ENCODE data around the gene OR10K1. TPM values are rescaled to one million over a fixed set of nuclear protein-coding genes. Genes with fewer than 3 reads are reported as not detected.
A peak's percentile ranks its signal among the peaks of the same experiment; 100 is the strongest.

The OR10K1 gene
- total RNA-seq, 1 donor from 2014 or later, result not detected

DNA sequence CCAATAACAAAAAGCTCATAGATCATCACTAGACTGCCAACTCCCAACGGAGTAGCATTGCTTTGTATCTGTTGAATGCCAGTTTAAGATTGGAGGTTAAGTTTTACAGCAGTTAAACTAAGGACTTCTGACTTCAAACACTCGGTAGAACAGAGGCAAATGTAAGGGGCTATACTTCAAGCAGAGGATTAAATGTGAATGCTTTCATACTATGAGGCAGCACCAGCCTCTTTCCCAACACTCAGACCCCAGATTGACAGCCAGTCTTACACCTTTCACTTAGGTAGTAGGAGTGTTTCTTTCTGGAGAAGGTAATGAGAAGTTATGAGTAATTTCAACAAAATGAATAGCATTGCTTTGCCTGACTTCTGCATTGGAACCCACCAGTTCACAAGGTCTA lies 33.2 kb downstream of the OR10K1 start:
- no peak for DNase-seq
- intact Hi-C loops (cut with micrococcal nuclease), result loop anchor here (10.0 kb wide), 2 partner anchors 160 to 380 kb away; partner anchors contain the start of gene CD1B
- POLR2A ChIA-PET, result no interaction called here
- H3K4me1 Mint-ChIP-seq, result no peaks in the 10 kb centered on the region
- TF ChIP-seq, protein P1, sequence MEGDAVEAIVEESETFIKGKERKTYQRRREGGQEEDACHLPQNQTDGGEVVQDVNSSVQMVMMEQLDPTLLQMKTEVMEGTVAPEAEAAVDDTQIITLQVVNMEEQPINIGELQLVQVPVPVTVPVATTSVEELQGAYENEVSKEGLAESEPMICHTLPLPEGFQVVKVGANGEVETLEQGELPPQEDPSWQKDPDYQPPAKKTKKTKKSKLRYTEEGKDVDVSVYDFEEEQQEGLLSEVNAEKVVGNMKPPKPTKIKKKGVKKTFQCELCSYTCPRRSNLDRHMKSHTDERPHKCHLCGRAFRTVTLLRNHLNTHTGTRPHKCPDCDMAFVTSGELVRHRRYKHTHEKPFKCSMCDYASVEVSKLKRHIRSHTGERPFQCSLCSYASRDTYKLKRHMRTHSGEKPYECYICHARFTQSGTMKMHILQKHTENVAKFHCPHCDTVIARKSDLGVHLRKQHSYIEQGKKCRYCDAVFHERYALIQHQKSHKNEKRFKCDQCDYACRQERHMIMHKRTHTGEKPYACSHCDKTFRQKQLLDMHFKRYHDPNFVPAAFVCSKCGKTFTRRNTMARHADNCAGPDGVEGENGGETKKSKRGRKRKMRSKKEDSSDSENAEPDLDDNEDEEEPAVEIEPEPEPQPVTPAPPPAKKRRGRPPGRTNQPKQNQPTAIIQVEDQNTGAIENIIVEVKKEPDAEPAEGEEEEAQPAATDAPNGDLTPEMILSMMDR (IDR thresholded peaks at IDR 0.05), result no peak
- no peaks in the 10 kb centered on the region for H3K27me3 Mint-ChIP-seq
- H3K36me3 Mint-ChIP-seq (ENCODE audit: low read depth), result no peaks in the 10 kb centered on the region
- no peaks in the 10 kb centered on the region for H3K9me3 Mint-ChIP-seq
- CTCF ChIA-PET, result interaction anchor here (1.3 kb wide), 1 partner anchor 291 kb away, joined by 5 read pairs; no protein-coding TSS in a partner anchor
- no peak overlapping the region for H3K4me3 Mint-ChIP-seq
- no peak for ATAC-seq (ENCODE audit: low read depth)
- H3K27ac Mint-ChIP-seq, result no peak overlapping the region

- intact Hi-C loops (cut with micrococcal nuclease), result loop anchor here (1.0 to 10.0 kb wide), 5 partner anchors 162 to 533 kb away; partner anchors contain the start of gene CD1B
- POLR2A ChIA-PET, result no interaction called here
- Mint-ChIP-seq H3K27me3 (peaks cover 7% of the 10 kb centered on the region), H3K9me3 (no peaks in the 10 kb centered on the region), H3K27ac (no peak overlapping the region), H3K4me1 (no peaks in the 10 kb centered on the region), H3K36me3 (ENCODE audit: low read depth) (no peaks in the 10 kb centered on the region), H3K4me3 (no peak overlapping the region)
- DNase-seq (no peak), ATAC-seq (ENCODE audit: low read depth) (no peak)
- TF ChIP-seq, protein P1 (IDR thresholded peaks at IDR 0.05), result no peak
- CTCF ChIA-PET, result interaction anchor here (0.6 to 1.5 kb wide), 12 partner anchors 10 to 504 kb away, joined by 3 to 25 read pairs (median 3); no protein-coding TSS in a partner anchor
Measured at GRCh38 chr1:158496374-158496773, 34.7 kb downstream of the OR10K1 start.

- ATAC-seq (ENCODE audit: low read depth), result peak; percentile 56
- Mint-ChIP-seq H3K27ac (no peak overlapping the region), H3K9me3 (peaks cover 9% of the 10 kb centered on the region), H3K27me3 (peaks cover 18% of the 10 kb centered on the region), H3K36me3 (ENCODE audit: low read depth) (no peaks in the 10 kb centered on the region), H3K4me1 (no peaks in the 10 kb centered on the region), H3K4me3 (no peak overlapping the region)
- TF ChIP-seq, protein P1 (IDR thresholded peaks at IDR 0.05), result no peak
- DNase-seq, result no peak
- POLR2A ChIA-PET, result no interaction called here
- intact Hi-C loops (cut with micrococcal nuclease), result loop anchor here (1.0 kb wide), 3 partner anchors 492 to 583 kb away; no protein-coding TSS in a partner anchor
- CTCF ChIA-PET, result interaction anchor here (0.7 to 2.8 kb wide), 8 partner anchors 9 to 583 kb away, joined by 3 to 15 read pairs (median 6); partner anchors contain the start of gene AIM2
Measured at GRCh38 chr1:158506369-158506987, 44.8 kb downstream of the OR10K1 start.

DNA sequence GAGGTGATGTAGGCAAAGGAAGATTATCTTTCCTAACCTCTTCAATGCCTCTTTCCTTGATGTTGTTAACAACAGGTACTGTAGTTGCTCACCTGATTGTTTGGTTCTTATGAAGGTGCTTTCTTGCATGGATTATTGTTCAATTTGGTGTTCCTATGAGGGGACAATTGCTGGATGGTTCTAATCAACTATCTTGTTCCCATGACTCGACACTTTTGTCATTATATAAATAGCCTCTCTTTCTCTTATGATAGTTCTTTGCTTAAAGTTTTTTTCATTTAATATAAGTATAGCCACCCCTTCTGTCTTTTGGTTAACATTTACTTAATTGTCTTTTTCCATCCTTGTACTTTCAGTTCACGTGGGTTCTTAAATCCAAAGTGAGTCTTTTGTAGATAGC lies 45.9 kb downstream of the OR10K1 start:
- TF ChIP-seq, protein P1 (IDR thresholded peaks at IDR 0.05), result no peak
- ChIA-PET POLR2A (no interaction called here), CTCF (interaction anchor here (1.0 to 1.8 kb wide), 2 partner anchors 491 to 569 kb away, joined by 7 to 9 read pairs; partner anchors contain the start of gene AIM2)
- intact Hi-C loops (cut with micrococcal nuclease), result no loop called here
- DNase-seq (no peak), ATAC-seq (ENCODE audit: low read depth) (no peak)
- Mint-ChIP-seq H3K9me3 (peaks cover 4% of the 10 kb centered on the region), H3K4me3 (no peak overlapping the region), H3K4me1 (no peaks in the 10 kb centered on the region), H3K36me3 (ENCODE audit: low read depth) (no peaks in the 10 kb centered on the region), H3K27me3 (peaks cover 18% of the 10 kb centered on the region), H3K27ac (no peak overlapping the region)

DNA sequence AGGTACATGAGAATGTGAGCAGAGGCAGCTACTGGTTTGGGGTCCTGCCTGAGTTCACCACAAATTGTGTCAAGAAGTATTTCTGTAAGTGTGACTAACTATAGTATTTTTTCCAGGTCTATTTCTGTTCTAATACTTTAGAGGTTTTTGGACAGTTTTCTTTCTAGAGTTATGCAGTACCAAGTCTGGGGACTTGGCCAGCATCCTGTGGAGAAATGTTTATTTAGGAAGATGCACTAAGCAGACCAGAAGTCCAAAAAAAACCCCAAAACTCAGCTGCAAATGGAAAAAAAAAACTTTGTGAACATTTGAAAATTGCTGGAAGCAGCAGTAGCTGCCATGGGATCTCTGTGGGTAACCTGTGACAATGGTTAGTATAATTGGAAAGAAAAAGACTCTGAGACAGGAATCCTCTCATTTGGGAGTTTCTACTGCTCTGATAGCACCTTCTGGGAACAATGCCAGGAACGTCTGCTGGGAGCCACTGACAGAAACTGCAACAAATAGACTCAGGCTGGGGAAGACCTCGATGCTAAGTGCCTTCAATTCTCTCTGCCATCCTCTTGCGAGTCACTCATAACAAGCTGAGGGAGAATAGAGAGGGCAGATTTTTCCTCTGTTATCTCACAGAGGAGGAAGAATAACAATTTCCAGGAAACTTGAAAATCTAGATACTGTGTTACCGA lies 48.0 kb downstream of the OR10K1 start:
- H3K9me3 Mint-ChIP-seq, result peaks cover 2% of the 10 kb centered on the region
- H3K27me3 Mint-ChIP-seq, result peaks cover 18% of the 10 kb centered on the region
- POLR2A ChIA-PET, result no interaction called here
- intact Hi-C loops (cut with micrococcal nuclease), result no loop called here
- no peak for DNase-seq
- no peaks in the 10 kb centered on the region for H3K4me1 Mint-ChIP-seq
- TF ChIP-seq, protein P1 (IDR thresholded peaks at IDR 0.05), result no peak
- ATAC-seq (ENCODE audit: low read depth), result no peak
- H3K4me3 Mint-ChIP-seq, result no peak overlapping the region
- no peaks in the 10 kb centered on the region for H3K36me3 Mint-ChIP-seq (ENCODE audit: low read depth)
- CTCF ChIA-PET, result no interaction called here
- no peak overlapping the region for H3K27ac Mint-ChIP-seq
